ENCODE data around the gene EFCC1.
A peak's percentile ranks its signal among the peaks of the same experiment; 100 is the strongest.

The EFCC1 gene

DNA sequence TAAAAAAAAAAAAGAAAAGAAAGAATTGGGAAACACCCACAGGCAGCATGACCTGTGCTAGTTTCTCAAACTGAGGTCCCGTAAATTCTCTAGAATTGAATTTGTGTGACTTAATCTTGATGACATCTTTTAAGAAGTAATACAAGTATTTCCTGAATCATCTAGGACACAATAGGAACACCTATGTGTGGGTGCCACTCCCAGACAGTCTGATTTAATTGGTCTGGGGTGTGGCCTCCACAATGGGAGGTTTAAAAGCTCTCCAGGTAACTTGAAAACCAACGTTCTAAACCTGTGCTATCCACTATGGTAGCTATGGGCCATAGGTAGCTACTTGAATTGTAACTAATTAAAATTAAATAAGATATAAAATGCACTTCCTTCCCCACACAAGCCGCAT is 35.3 kb upstream of the EFCC1 start:
- Histone ChIP-seq H3F3A (ENCODE audit: insufficient read depth) (no peaks in the 10 kb centered on the region), H3K27ac (ENCODE audit: low read depth, low read length) (no peak overlapping the region), H3K36me3 (ENCODE audit: low read length) (no peaks in the 10 kb centered on the region), H3K4me3 (ENCODE audit: insufficient read depth, low read length, poor library complexity, severe bottlenecking) (no peak overlapping the region), H3K9me2 (replicated peaks; ENCODE audit: insufficient read depth, low read length) (no peaks in the 10 kb centered on the region), H3K9me3 (ENCODE audit: insufficient read depth, low read length) (no peaks in the 10 kb centered on the region), H4K20me1 (ENCODE audit: low read depth, low read length) (no peaks in the 10 kb centered on the region), H3K79me2 (ENCODE audit: insufficient read depth, low read length) (no peaks in the 10 kb centered on the region), H3K9ac (ENCODE audit: low read length) (no peak overlapping the region), H3K27me3 (ENCODE audit: low read length) (no peaks in the 10 kb centered on the region), H2AFZ (ENCODE audit: low read depth, low read length, severe bottlenecking) (no peak overlapping the region), H3K4me2 (ENCODE audit: low read depth, low read length, poor library complexity, severe bottlenecking) (no peak overlapping the region)
- TF ChIP-seq EZH2phosphoT487 (conservative IDR thresholded peaks at IDR 0.05; ENCODE audit: low read length) = no peak
- TF ChIP-seq CTCF (IDR thresholded peaks at IDR 0.05; ENCODE audit: insufficient read depth, low read length, poor library complexity, severe bottlenecking) = no peak

GRCh38 chr3:128967748-128968355 is 33.3 kb upstream of the EFCC1 start:
- Histone ChIP-seq H3K9me3 (ENCODE audit: insufficient read depth, low read length) (no peaks in the 10 kb centered on the region), H3K9ac (ENCODE audit: low read length) (no peak overlapping the region)

DNA sequence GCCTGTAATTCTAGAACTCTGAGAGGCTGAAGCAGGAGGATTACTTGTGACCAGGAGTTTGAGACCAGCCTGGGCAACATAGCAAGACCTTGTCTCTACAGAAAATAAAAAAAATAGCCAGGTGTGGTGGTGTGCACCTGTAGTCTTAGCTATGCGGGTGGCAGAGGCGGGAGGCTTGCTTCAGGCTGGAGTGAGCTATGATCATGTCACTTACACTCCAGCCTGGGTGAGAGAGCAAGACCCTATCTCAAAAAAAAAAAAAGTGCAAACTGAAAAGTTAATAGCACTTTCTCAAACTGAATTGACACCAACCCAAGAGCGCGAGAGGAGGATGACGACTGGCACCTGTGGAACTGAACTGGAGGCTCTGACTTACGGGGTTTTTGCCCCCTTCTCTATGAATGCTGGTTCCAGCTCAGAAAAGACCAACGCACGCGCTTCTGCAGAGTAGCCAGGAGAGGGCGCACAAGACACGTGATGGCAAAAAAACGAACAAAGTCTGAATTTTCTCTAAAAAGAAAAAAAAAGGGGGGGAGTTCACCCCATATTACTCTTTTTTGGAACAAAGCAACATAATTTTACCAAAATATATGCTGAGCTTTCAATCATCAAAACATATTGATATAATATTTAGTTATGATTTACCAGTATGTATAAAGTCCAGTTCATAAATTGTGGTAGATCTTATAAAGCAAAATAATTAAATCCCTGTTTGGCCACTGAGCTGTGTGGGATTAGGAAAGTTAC is 30.9 kb upstream of the EFCC1 start:
- Histone ChIP-seq H3K9ac (ENCODE audit: low read length) (no peak overlapping the region), H3K4me3 (ENCODE audit: insufficient read depth, low read length, poor library complexity, severe bottlenecking) (no peak overlapping the region), H3K4me2 (ENCODE audit: low read depth, low read length, poor library complexity, severe bottlenecking) (no peak overlapping the region), H3F3A (ENCODE audit: insufficient read depth) (no peaks in the 10 kb centered on the region), H3K36me3 (ENCODE audit: low read length) (no peaks in the 10 kb centered on the region), H3K27me3 (ENCODE audit: low read length) (no peaks in the 10 kb centered on the region), H3K9me2 (replicated peaks; ENCODE audit: insufficient read depth, low read length) (no peaks in the 10 kb centered on the region), H4K20me1 (ENCODE audit: low read depth, low read length) (no peaks in the 10 kb centered on the region), H2AFZ (ENCODE audit: low read depth, low read length, severe bottlenecking) (no peak overlapping the region), H3K27ac (ENCODE audit: low read depth, low read length) (no peak overlapping the region), H3K9me3 (ENCODE audit: insufficient read depth, low read length) (no peaks in the 10 kb centered on the region), H3K79me2 (ENCODE audit: insufficient read depth, low read length) (no peaks in the 10 kb centered on the region)
- TF ChIP-seq CTCF (IDR thresholded peaks at IDR 0.05; ENCODE audit: insufficient read depth, low read length, poor library complexity, severe bottlenecking) (peak; percentile 91), EZH2phosphoT487 (conservative IDR thresholded peaks at IDR 0.05; ENCODE audit: low read length) (no peak)

More at GRCh38 chr3:128967748-128968355, 33.3 kb upstream of the EFCC1 start:
- Histone ChIP-seq H3F3A (ENCODE audit: insufficient read depth) (no peaks in the 10 kb centered on the region), H4K20me1 (ENCODE audit: low read depth, low read length) (no peaks in the 10 kb centered on the region), H3K79me2 (ENCODE audit: insufficient read depth, low read length) (no peaks in the 10 kb centered on the region), H3K9me2 (replicated peaks; ENCODE audit: insufficient read depth, low read length) (no peaks in the 10 kb centered on the region), H2AFZ (ENCODE audit: low read depth, low read length, severe bottlenecking) (no peak overlapping the region), H3K4me2 (ENCODE audit: low read depth, low read length, poor library complexity, severe bottlenecking) (no peak overlapping the region), H3K27ac (ENCODE audit: low read depth, low read length) (no peak overlapping the region), H3K4me3 (ENCODE audit: insufficient read depth, low read length, poor library complexity, severe bottlenecking) (no peak overlapping the region), H3K36me3 (ENCODE audit: low read length) (no peaks in the 10 kb centered on the region), H3K27me3 (ENCODE audit: low read length) (no peaks in the 10 kb centered on the region)
- no peak for TF ChIP-seq CTCF (IDR thresholded peaks at IDR 0.05; ENCODE audit: insufficient read depth, low read length, poor library complexity, severe bottlenecking)
- no peak for TF ChIP-seq EZH2phosphoT487 (conservative IDR thresholded peaks at IDR 0.05; ENCODE audit: low read length)
